HG02970 (cell line): ENCODE data around the gene C16orf89.
A peak's percentile ranks its signal among the peaks of the same experiment; 100 is the strongest.
"Not testable (repeated sequence)": the region's sequence is repeated elsewhere in the genome, so short reads cannot be mapped to it uniquely, and the experiment has no call there.

Source experiments
- ATAC-seq: cut with Tn5 transposase; IDR thresholded peaks from one replicate; pipeline ENCODE4 v1.9.1; 2021; ENCODE audit warnings: mild to moderate bottlenecking, moderate library complexity, moderate number of reproducible peaks; ENCODE audit not compliant: unreplicated experiment, low FRiP score

Gene C16orf89

GRCh38 chr16:5065813-5066212 lies at the start of gene C16orf89:
C16orf89 (minus strand) TSS chr16:5065956; CDS start chr16:5065908, 48 bp downstream.
- ATAC-seq: no peak

- not testable (repeated sequence) for ATAC-seq
Observed at GRCh38 chr16:5110933-5111332, 45.2 kb upstream of the C16orf89 start.

- no peak for ATAC-seq
Observed at GRCh38 chr16:5108505-5109158, 42.9 kb upstream of the C16orf89 start.

- not testable (repeated sequence) for ATAC-seq
Observed at GRCh38 chr16:5105039-5105438, 39.3 kb upstream of the C16orf89 start.

GRCh38 chr16:5103296-5104032 lies 37.7 kb upstream of the C16orf89 start:
- not testable (repeated sequence) for ATAC-seq

GRCh38 chr16:5099174-5099573 lies 33.4 kb upstream of the C16orf89 start:
- not testable (repeated sequence) for ATAC-seq

- not testable (repeated sequence) for ATAC-seq
Observed at GRCh38 chr16:5098221-5099159, 32.7 kb upstream of the C16orf89 start.

- ATAC-seq: peak; percentile 100
Observed at GRCh38 chr16:5097470-5098220, 31.9 kb upstream of the C16orf89 start, which contains the start of gene EEF2KMT. EEF2KMT (minus strand) TSS chr16:5097795; CDS start chr16:5097739, 56 bp downstream.

- ATAC-seq: not testable (repeated sequence)
Observed at GRCh38 chr16:5097061-5097469, 31.3 kb upstream of the C16orf89 start.

- not testable (repeated sequence) for ATAC-seq
Observed at GRCh38 chr16:5096437-5097060, 30.8 kb upstream of the C16orf89 start.

- ATAC-seq: not testable (repeated sequence)
Observed at GRCh38 chr16:5095145-5095830, 29.5 kb upstream of the C16orf89 start.

GRCh38 chr16:5093746-5094145 lies 28.0 kb upstream of the C16orf89 start:
- not testable (repeated sequence) for ATAC-seq

GRCh38 chr16:5093081-5093480 lies 27.3 kb upstream of the C16orf89 start:
- not testable (repeated sequence) for ATAC-seq

GRCh38 chr16:5090592-5090991 lies 24.8 kb upstream of the C16orf89 start:
- ATAC-seq: not testable (repeated sequence)

GRCh38 chr16:5089911-5090555 lies 24.3 kb upstream of the C16orf89 start:
- ATAC-seq: not testable (repeated sequence)

- ATAC-seq: not testable (repeated sequence)
Observed at GRCh38 chr16:5088936-5089335, 23.2 kb upstream of the C16orf89 start.

GRCh38 chr16:5088086-5088790 lies 22.5 kb upstream of the C16orf89 start:
- ATAC-seq: not testable (repeated sequence)

- ATAC-seq: not testable (repeated sequence)
Observed at GRCh38 chr16:5085716-5086115, 20.0 kb upstream of the C16orf89 start.
